LNCAP (cell line): ENCODE data around the gene DUS1L.

Source experiments
- TF ChIP-seq, protein P1 (sequence below): fragments of 450-650 bp; IDR thresholded peaks from 2 replicates; pipeline ENCODE4 v1.5.1; 2017; ENCODE audit warnings: mild to moderate bottlenecking

DUS1L gene

DNA sequence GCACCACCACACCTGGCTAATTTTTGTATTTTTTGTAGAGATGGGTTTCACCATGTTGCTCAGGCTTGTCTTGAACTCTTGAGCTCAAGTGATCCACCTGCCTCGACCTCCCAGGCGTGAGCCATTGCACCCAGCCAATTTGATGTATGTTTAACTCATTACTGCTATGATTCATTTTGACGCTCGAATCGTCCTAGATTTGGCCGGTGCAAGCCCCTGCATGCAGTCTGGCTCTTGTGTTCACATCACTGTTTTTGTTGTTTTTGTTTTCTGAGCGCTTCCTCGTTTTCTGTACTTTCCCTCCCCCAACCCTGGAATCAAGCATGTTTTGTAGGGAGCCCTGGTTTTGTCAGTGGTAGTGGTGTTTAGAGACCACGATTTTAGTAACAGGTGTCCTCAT, 7.8 kb upstream of the DUS1L start:
- TF ChIP-seq, protein P1, sequence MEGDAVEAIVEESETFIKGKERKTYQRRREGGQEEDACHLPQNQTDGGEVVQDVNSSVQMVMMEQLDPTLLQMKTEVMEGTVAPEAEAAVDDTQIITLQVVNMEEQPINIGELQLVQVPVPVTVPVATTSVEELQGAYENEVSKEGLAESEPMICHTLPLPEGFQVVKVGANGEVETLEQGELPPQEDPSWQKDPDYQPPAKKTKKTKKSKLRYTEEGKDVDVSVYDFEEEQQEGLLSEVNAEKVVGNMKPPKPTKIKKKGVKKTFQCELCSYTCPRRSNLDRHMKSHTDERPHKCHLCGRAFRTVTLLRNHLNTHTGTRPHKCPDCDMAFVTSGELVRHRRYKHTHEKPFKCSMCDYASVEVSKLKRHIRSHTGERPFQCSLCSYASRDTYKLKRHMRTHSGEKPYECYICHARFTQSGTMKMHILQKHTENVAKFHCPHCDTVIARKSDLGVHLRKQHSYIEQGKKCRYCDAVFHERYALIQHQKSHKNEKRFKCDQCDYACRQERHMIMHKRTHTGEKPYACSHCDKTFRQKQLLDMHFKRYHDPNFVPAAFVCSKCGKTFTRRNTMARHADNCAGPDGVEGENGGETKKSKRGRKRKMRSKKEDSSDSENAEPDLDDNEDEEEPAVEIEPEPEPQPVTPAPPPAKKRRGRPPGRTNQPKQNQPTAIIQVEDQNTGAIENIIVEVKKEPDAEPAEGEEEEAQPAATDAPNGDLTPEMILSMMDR: no peak

GRCh38 chr17:82072827-82073226, 7.2 kb upstream of the DUS1L start:
- TF ChIP-seq, protein P1: no peak

- TF ChIP-seq, protein P1: no peak
These were observed 5.0 kb upstream of the DUS1L start for GRCh38 chr17:82070611-82071010.

DNA sequence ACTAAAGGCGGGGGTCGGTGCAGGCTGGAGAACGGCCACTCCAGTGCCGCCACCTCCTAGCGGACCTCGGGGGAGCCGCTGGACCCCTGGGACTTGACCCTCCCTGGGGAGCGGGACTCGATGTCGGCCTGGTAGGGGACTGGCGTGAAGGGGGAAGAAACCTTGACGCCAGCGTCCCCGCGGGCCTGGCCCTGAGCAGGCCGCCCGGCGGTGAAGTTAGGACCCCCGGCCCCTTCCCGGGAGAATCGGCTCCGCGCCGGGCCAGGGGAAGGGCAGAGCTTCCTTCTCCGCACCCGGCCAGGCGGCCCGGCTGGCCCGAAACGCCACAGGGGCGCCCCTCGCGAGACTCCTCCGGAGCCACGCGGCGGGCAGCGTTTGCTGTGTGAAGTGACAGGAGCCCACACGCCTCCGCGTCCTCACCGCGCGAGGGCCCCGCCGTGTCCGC, 389 bp downstream of the DUS1L start:
- TF ChIP-seq, protein P1: no peak

- TF ChIP-seq, protein P1: no peak
These were observed 991 bp downstream of the DUS1L start for GRCh38 chr17:82064433-82065192.

DNA sequence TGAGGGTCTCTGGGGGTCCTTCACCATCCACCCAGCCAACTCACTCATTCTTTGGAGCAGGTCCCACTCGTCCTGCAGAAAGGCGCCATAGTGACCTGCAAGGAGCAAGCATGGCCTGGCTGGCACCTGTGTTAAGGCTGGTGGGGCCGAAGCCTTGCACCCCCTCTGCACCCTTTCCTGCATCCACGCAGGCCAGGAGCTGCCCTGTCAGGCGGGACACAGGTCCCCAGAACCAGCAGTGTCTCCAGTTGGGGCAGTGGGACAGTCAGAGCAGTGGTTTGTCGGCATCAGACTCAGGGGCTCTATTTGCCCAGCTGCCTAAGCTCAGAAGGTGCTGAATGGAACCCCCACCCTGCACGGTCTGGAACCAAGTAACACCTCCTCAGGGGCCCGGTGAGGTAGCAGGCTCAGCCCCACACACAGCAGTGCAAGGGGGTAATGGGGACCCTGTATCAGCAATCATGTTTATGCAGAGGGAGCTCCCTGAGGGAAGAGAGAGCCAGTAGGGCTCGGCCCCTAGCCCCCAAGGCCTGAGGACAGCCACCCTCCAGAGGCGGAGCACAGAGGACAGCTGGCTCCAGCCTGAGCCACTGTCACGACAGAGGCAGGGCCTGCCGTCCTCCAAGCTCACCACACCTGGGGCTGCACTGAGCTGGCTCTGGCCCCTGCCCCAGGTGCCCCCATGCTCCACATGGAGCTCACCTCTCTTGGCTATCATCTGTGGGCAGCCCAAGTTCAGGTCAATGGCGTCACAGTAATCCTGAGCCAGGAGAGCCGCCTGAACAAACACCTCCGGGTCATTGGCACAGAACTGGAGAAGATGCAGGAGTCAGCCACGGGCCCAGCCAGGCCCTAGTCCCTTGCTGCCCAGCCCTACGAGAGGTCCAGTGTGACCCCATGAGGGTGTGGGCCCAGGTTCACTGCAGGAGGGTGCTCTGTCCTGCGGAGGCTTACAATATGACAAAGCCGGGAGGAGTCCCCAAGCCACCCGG, 1.9 kb downstream of the DUS1L start:
- TF ChIP-seq, protein P1: no peak

- TF ChIP-seq, protein P1: no peak
These were observed 2.6 kb downstream of the DUS1L start for GRCh38 chr17:82062984-82063368.
